Measurements from ENCODE around the gene ASTN2.

ASTN2 gene

GRCh38 chr9:116668970-116669695 lies 745.7 kb downstream of the ASTN2 start:
- no peak overlapping the region for H3K27ac ChIP-seq (ENCODE audit: low read depth, low read length)
- H3K36me3 ChIP-seq (ENCODE audit: control insufficient read depth, low read length): no peaks in the 10 kb centered on the region
- no peak for TF ChIP-seq CTCF (IDR thresholded peaks at IDR 0.05; ENCODE audit: low read depth, low read length, poor library complexity, severe bottlenecking)
- no peak for TF ChIP-seq EZH2phosphoT487 (IDR thresholded peaks at IDR 0.05; ENCODE audit: borderline replicate concordance, low read length)
- H3K27me3 ChIP-seq (ENCODE audit: control insufficient read depth, low read length): no peaks in the 10 kb centered on the region
- peaks cover 6% of the 10 kb centered on the region for H3K4me1 ChIP-seq (ENCODE audit: control insufficient read depth, low read length)
- H3F3A ChIP-seq (ENCODE audit: control insufficient read depth, insufficient read depth): no peaks in the 10 kb centered on the region
- H3K4me3 ChIP-seq (ENCODE audit: low read length): no peak overlapping the region
- H3K79me2 ChIP-seq (ENCODE audit: control insufficient read depth, low read length): no peaks in the 10 kb centered on the region
- H4K20me1 ChIP-seq (ENCODE audit: control insufficient read depth, insufficient read depth, low read depth, low read length): no peaks in the 10 kb centered on the region
- H3K9me3 ChIP-seq (ENCODE audit: control insufficient read depth, insufficient read depth, low read length): no peaks in the 10 kb centered on the region
- H3K4me2 ChIP-seq (ENCODE audit: low read length): no peak overlapping the region
- H3K9me2 ChIP-seq (replicated peaks; ENCODE audit: control insufficient read depth, low read length): no peaks in the 10 kb centered on the region; the same call in 1 of the 2 replicates

GRCh38 chr9:116663581-116663980 lies 751.3 kb downstream of the ASTN2 start:
- Histone ChIP-seq H3K4me3 (ENCODE audit: low read length) (no peak overlapping the region), H3K9me3 (ENCODE audit: control insufficient read depth, insufficient read depth, low read length) (no peaks in the 10 kb centered on the region), H3F3A (ENCODE audit: control insufficient read depth, insufficient read depth) (no peaks in the 10 kb centered on the region), H4K20me1 (ENCODE audit: control insufficient read depth, insufficient read depth, low read depth, low read length) (peaks cover 3% of the 10 kb centered on the region; the same call in 1 of the 2 replicates), H3K79me2 (ENCODE audit: control insufficient read depth, low read length) (no peaks in the 10 kb centered on the region), H3K4me1 (ENCODE audit: control insufficient read depth, low read length) (no peaks in the 10 kb centered on the region), H3K36me3 (ENCODE audit: control insufficient read depth, low read length) (no peaks in the 10 kb centered on the region), H3K9me2 (replicated peaks; ENCODE audit: control insufficient read depth, low read length) (no peaks in the 10 kb centered on the region), H3K27ac (ENCODE audit: low read depth, low read length) (no peak overlapping the region), H3K4me2 (ENCODE audit: low read length) (no peak overlapping the region), H3K27me3 (ENCODE audit: control insufficient read depth, low read length) (no peaks in the 10 kb centered on the region)
- TF ChIP-seq EZH2phosphoT487 (IDR thresholded peaks at IDR 0.05; ENCODE audit: borderline replicate concordance, low read length) (no peak), CTCF (IDR thresholded peaks at IDR 0.05; ENCODE audit: low read depth, low read length, poor library complexity, severe bottlenecking) (no peak)

GRCh38 chr9:116662646-116663310 lies 752.1 kb downstream of the ASTN2 start:
- H4K20me1 ChIP-seq (ENCODE audit: control insufficient read depth, insufficient read depth, low read depth, low read length): peaks cover 3% of the 10 kb centered on the region; the same call in 1 of the 2 replicates
- H3K9me2 ChIP-seq (replicated peaks; ENCODE audit: control insufficient read depth, low read length): no peaks in the 10 kb centered on the region
- no peaks in the 10 kb centered on the region for H3F3A ChIP-seq (ENCODE audit: control insufficient read depth, insufficient read depth)
- H3K9me3 ChIP-seq (ENCODE audit: control insufficient read depth, insufficient read depth, low read length): no peaks in the 10 kb centered on the region
- TF ChIP-seq EZH2phosphoT487 (IDR thresholded peaks at IDR 0.05; ENCODE audit: borderline replicate concordance, low read length) (no peak), CTCF (IDR thresholded peaks at IDR 0.05; ENCODE audit: low read depth, low read length, poor library complexity, severe bottlenecking) (no peak)
- H3K4me2 ChIP-seq (ENCODE audit: low read length): no peak overlapping the region
- H3K4me1 ChIP-seq (ENCODE audit: control insufficient read depth, low read length): no peaks in the 10 kb centered on the region
- H3K36me3 ChIP-seq (ENCODE audit: control insufficient read depth, low read length): no peaks in the 10 kb centered on the region
- H3K79me2 ChIP-seq (ENCODE audit: control insufficient read depth, low read length): no peaks in the 10 kb centered on the region
- no peaks in the 10 kb centered on the region for H3K27me3 ChIP-seq (ENCODE audit: control insufficient read depth, low read length)
- no peak overlapping the region for H3K4me3 ChIP-seq (ENCODE audit: low read length)
- no peak overlapping the region for H3K27ac ChIP-seq (ENCODE audit: low read depth, low read length)

Data from DOHH2 (cell line).